Bone marrow (tissue), 2 donors: ENCODE measurements around the gene ZC3H7B.
A peak's percentile ranks its signal among the peaks of the same experiment; 100 is the strongest.

Source experiments
- DNase-seq, 2 donors: peaks; one replicate each; lab custom pipeline; 2025; lab: John Stamatoyannopoulos, UW

Gene ZC3H7B

DNA sequence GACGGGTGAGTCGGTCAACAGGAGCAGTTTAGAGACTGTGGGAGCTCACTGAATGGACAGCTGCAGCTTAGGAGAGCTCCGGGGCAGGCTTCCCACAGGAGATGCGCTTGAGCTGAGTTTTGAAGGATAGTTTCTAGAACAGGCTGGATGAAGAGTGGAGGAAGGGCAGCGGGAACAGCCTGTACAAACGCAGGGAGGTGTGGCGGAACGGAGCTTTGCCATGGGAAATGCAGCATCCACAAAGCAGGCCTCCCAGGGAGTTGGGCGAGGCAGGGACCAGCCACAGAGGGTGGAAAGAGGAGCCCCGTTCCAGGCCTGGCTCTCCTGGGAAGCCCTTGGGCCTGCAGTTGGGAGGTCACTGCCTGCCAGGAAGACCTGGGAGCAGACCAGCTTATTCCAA, 53.7 kb downstream of the ZC3H7B start:
- no peak for DNase-seq

DNA sequence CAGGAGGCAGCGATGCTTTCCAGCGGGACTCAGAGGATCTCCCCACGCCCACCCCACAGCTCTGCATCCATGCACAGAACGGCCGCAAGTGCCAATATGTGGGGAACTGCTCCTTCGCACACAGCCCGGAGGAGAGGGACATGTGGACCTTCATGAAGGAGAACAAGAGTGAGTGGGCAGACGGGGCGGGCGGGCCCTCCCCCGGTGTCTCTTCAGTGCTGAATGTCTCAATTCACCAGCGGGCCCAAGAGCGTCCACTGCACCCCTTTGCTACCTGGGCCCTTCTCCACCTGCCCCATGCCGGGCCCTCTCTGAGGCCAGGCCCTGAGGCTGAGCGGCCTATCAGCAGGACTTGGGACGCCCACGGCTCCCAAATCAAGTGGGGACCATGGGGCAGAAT, 54.6 kb downstream of the ZC3H7B start:
- DNase-seq: no peak

DNA sequence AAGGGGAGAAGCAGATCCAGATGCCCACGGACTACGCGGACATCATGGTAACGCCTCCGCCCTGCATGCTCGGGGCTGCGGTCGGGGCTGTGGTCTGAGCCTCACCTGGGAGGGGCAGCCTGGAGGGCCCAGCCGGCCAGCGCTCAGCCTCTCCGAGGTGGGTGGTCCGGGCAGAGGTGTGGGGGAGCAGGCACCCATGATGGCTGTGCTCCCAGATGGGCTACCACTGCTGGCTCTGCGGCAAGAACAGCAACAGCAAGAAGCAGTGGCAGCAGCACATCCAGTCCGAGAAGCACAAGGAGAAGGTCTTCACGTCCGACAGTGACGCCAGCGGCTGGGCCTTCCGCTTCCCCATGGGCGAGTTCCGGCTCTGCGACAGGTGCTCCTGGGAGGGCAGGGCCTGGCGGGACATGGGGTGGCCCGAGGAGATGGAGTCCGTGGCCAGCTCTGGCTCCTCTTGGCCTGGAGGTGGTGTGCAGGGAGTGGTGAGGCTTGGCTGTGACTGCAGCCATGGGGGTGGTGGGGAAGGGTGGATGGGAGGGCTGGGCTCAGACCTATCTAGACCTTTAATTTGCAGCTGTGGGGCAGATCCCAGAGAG, 55.2 kb downstream of the ZC3H7B start:
- no peak for DNase-seq

DNA sequence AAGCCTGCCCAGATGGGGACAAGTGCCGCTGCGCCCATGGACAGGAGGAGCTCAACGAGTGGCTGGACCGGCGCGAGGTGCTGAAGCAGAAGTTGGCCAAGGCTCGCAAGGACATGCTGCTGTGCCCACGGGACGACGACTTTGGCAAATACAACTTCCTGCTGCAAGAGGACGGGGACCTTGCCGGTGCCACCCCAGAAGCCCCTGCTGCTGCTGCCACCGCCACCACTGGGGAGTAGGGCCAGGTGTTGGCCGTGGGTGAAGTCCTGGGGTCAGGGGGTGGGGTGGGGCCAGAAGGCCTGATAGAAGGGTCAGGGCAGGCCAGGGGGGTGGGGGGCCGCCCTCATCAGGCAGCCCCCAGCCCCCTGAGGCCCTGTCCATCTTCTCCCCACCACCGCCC, 55.9 kb downstream of the ZC3H7B start:
- DNase-seq: no peak

GRCh38 chr22:41358927-41359326, 57.6 kb downstream of the ZC3H7B start:
- DNase-seq: no peak

DNA sequence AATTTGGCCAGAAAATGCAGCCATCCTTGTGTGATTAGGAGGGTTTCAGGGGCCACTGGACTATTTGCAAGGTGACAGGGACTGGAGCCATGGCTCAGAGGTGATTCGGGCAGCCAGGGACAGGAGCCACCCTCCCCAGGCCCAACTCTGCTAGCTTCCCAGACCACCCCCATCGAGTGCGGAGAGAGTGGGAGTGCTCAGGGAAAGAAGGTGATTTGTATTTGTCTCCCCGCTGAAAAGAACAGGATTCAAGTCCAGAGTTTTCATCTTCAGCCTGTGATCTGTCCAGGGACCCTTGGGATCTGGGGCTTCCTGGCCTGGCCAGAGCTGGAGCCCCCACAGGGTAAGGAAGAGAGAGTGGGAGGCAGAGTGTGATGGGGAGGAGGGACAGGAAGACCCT, 58.1 kb downstream of the ZC3H7B start:
- DNase-seq: no peak

- no peak for DNase-seq
Measured at GRCh38 chr22:41360126-41360525, 58.8 kb downstream of the ZC3H7B start.

DNA sequence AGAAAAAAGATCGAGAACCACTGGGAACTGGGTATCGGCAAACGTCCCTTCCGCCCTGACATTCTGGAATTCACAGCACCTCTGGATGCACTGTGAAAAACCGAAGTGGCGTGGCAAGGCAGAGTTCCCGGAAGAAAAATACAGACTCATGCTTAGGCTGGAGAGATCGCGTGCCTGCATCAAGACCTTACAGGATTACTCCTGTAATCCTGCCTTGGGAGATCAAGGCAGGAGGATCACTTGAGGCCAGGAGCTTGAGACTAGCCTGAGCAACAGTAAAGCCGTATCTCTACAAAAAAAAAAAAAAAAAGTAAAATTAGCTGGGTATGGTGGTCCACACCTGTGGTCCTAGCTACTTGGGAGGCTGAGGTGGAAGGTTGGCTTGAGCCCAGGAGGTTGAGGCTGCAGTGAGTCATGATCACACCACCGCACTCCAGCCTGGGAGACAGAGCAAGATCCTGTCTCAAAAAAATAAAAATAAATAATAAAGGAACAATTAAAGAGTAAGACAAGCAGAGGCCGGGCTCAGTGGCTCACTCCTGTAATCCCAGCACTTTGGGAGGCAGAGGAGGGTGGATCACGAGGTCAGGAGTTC, 60.5 kb downstream of the ZC3H7B start:
- no peak for DNase-seq

GRCh38 chr22:41362615-41363014, 61.3 kb downstream of the ZC3H7B start:
- no peak for DNase-seq

DNA sequence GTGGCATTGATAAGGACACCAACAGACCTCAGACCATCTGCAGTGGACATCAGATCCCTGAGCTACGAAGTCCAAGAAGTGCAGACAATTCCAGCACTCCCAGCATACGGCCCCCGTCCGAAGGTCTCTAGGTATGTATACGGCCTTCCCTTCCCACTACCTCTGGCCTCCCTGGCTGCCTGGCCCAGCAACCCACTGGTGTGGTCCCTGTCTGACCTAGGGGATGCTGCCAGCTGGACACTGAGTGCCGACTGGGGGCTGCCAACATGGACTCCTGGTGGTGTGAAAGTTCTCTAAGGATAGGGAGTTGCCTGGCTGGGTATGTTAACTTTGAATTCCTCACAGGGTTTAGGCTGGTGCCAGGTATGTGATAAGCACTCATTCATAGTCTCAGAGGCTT, 62.9 kb downstream of the ZC3H7B start:
- DNase-seq: no peak

GRCh38 chr22:41364955-41365354, 63.6 kb downstream of the ZC3H7B start:
- no peak for DNase-seq

- DNase-seq: no peak
Measured at GRCh38 chr22:41365425-41365824, 64.1 kb downstream of the ZC3H7B start.

DNA sequence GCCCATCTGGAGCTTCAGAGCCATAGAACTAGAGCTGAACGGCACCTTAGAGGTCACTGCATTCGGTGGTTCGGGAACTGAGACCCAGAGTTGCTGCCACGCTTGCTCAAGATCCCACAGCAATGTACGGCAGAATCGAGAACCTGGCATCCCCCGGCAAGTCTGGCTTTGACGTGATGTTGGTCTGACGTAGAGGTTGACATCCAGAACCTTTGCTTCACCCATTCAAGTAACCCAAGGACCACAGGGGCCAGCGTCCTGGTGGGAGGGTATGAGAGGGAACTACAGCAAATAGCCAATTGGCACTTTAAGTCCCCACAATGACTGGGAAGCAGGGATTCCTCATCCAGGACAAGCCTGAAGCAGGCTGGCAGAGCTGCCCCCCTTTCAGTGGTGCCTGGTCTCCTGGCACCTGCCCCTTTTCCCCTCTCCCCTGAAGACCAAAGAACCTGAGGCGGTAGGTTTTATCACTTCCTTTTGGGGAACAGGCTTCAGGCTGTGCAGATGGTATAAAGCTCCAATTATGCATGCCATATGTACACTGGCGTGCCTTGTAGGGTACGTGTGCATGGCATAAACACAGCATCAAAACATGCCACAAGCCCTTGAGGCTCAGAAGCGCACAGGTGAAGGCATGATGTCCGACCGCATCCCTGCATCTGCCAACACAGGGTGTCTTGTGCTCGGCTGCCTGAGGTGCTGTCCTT, 65.2 kb downstream of the ZC3H7B start:
- no peak for DNase-seq

- peak; percentile 6 to 54 for DNase-seq
Measured at GRCh38 chr22:41367039-41367679, 65.8 kb downstream of the ZC3H7B start.

- no peak for DNase-seq
Measured at GRCh38 chr22:41367680-41368542, 66.6 kb downstream of the ZC3H7B start.

GRCh38 chr22:41368543-41369423, 67.5 kb downstream of the ZC3H7B start:
- DNase-seq: no peak

DNA sequence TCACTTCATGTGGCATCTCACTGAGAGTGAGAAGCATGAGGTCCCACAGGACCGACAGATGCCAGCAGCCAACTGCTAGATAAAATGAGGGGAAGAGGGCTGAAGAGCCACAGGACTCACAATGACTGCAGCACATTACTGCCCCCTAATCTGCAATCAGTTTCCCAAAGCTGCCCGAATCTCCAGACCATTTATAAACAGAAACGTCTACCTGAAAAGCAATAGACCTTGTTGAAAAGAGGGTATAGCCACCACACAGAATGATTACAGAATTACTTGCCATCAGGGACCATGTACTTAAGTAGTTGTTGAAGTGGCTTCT, 68.1 kb downstream of the ZC3H7B start:
- DNase-seq: no peak

GRCh38 chr22:41369837-41370236, 68.5 kb downstream of the ZC3H7B start:
- DNase-seq: no peak

- no peak for DNase-seq
Measured at GRCh38 chr22:41377846-41378245, 76.5 kb downstream of the ZC3H7B start.

DNA sequence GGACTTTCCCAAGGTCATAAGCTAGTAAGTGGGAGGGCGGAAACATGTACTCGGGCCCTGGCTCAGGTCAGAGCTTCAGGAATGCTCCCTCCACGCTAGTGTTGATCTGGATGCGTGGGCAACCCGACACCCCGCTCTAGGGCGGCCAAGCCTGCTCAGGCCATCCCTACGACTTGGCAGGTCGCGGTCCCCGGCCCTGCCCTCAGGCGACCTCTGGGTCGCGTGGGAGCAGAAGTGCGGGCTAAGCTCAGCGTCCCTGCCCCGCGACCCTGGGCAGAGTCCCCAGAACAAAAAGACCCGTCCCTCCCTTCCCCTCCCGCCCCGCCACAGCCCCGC, 79.6 kb downstream of the ZC3H7B start:
- DNase-seq: no peak

GRCh38 chr22:41381329-41382097, 80.2 kb downstream of the ZC3H7B start, which contains the start of gene TEF:
Gene TEF (plus strand): TSS chr22:41381942. CDS start chr22:41382045, 103 bp downstream.
- DNase-seq: peak; percentile 86 to 88
